ENCODE measurements around the gene CMTM1.
A peak's percentile ranks its signal among the peaks of the same experiment; 100 is the strongest.

CMTM1 gene

GRCh38 chr16:66566051-66566901 is at the start of gene CMTM1:
Gene CMTM1 (plus strand): TSS chr16:66566439. CDS start chr16:66566514, 75 bp downstream.
- no peak for DNase-seq

- DNase-seq: no peak
These were observed 49.8 kb upstream of the CMTM1 start for GRCh38 chr16:66516509-66516807.

- peak; percentile 94 for DNase-seq
These were observed 49.2 kb upstream of the CMTM1 start for GRCh38 chr16:66516808-66517585.

- no peak for DNase-seq
These were observed 48.5 kb upstream of the CMTM1 start for GRCh38 chr16:66517586-66518263.

- no peak for DNase-seq
These were observed 46.5 kb upstream of the CMTM1 start for GRCh38 chr16:66519482-66520373.

- DNase-seq: peak; percentile 56
These were observed 45.7 kb upstream of the CMTM1 start for GRCh38 chr16:66520406-66521170.

- DNase-seq: no peak
These were observed 45.0 kb upstream of the CMTM1 start for GRCh38 chr16:66521252-66521713.

- peak; percentile 78 for DNase-seq
These were observed 44.1 kb upstream of the CMTM1 start for GRCh38 chr16:66521951-66522771.

GRCh38 chr16:66522816-66523590 is 43.2 kb upstream of the CMTM1 start:
- DNase-seq: no peak

GRCh38 chr16:66523861-66524354 is 42.3 kb upstream of the CMTM1 start:
- peak; percentile 51 for DNase-seq

- DNase-seq: peak; percentile 83
These were observed 41.6 kb upstream of the CMTM1 start for GRCh38 chr16:66524601-66525164.

- peak; percentile 52 for DNase-seq
These were observed 40.7 kb upstream of the CMTM1 start for GRCh38 chr16:66525396-66526180.

- no peak for DNase-seq
These were observed 37.9 kb upstream of the CMTM1 start for GRCh38 chr16:66528294-66528693.

- DNase-seq: no peak
These were observed 36.8 kb upstream of the CMTM1 start for GRCh38 chr16:66529475-66529874.

GRCh38 chr16:66534376-66534799 is 31.9 kb upstream of the CMTM1 start:
- DNase-seq: no peak

GRCh38 chr16:66536525-66536924 is 29.7 kb upstream of the CMTM1 start:
- no peak for DNase-seq

- DNase-seq: no peak
These were observed 29.0 kb upstream of the CMTM1 start for GRCh38 chr16:66537236-66537635.

GRCh38 chr16:66538910-66539309 is 27.3 kb upstream of the CMTM1 start:
- DNase-seq: no peak

Data from CD4-positive, alpha-beta T cell treated with Interferon gamma for 1 hour (primary cell).